DOHH2 (cell line): ENCODE data around the gene SNAP29.

Experiments used
- H3F3A ChIP-seq: fragments of 200-600 bp; sonication (generic), shearing (Covaris generic); 2 replicates; pipeline ENCODE4 v1.6.0; 2016; ENCODE audit warnings: antibody characterized with exemption, mild to moderate bottlenecking; ENCODE audit not compliant: control insufficient read depth, insufficient read depth
- H3K27ac ChIP-seq: fragments of 200-600 bp; sonication (generic); 2 replicates; pipeline ENCODE4 v1.5.1; 2014; ENCODE audit warnings: low read depth, mild to moderate bottlenecking, low read length, moderate library complexity
- H3K27me3 ChIP-seq: fragments of 200-600 bp; sonication (generic); 2 replicates; pipeline ENCODE4 v1.6.1; 2014; ENCODE audit warnings: mild to moderate bottlenecking, low read length, mixed read lengths; ENCODE audit not compliant: control insufficient read depth
- H3K36me3 ChIP-seq: fragments of 200-600 bp; sonication (generic); 2 replicates; pipeline ENCODE4 v1.6.1; 2014; ENCODE audit warnings: mild to moderate bottlenecking, low read length, moderate library complexity, mixed read lengths; ENCODE audit not compliant: control insufficient read depth
- H3K4me1 ChIP-seq: fragments of 200-600 bp; sonication (generic); 2 replicates; pipeline ENCODE4 v1.6.1; 2014; ENCODE audit warnings: mild to moderate bottlenecking, low read length, mixed read lengths; ENCODE audit not compliant: control insufficient read depth
- H3K4me2 ChIP-seq: fragments of 200-600 bp; sonication (generic); 2 replicates; pipeline ENCODE4 v1.6.0; 2014; ENCODE audit warnings: mild to moderate bottlenecking, low read length, moderate library complexity
- H3K4me3 ChIP-seq: fragments of 200-600 bp; sonication (generic); 2 replicates; pipeline ENCODE4 v1.5.1; 2014; ENCODE audit warnings: mild to moderate bottlenecking, low read length, mixed read lengths
- H3K79me2 ChIP-seq: fragments of 200-600 bp; sonication (generic); 2 replicates; pipeline ENCODE4 v1.6.1; 2014; ENCODE audit warnings: mild to moderate bottlenecking, low read length, mixed read lengths; ENCODE audit not compliant: control insufficient read depth
- H3K9me2 ChIP-seq: fragments of 200-600 bp; sonication (generic); replicated peaks from 2 replicates; pipeline ENCODE4 v1.6.1; 2014; ENCODE audit warnings: mild to moderate bottlenecking, low read length, mixed read lengths; ENCODE audit not compliant: control insufficient read depth
- H3K9me3 ChIP-seq: fragments of 200-600 bp; sonication (generic); 2 replicates; pipeline ENCODE4 v1.6.1; 2014; ENCODE audit warnings: antibody characterized with exemption, low read length, mixed read lengths; ENCODE audit not compliant: control insufficient read depth, insufficient read depth
- H4K20me1 ChIP-seq: fragments of 200-600 bp; sonication (generic); 2 replicates; pipeline ENCODE4 v1.6.0; 2014; ENCODE audit warnings: low read depth, mild to moderate bottlenecking, antibody characterized with exemption, low read length, moderate library complexity; ENCODE audit not compliant: control insufficient read depth, insufficient read depth
- CTCF ChIP-seq: fragments of 200-600 bp; sonication (generic); IDR thresholded peaks from one replicate; pipeline ENCODE4 v1.5.1; 2014; ENCODE audit warnings: antibody characterized with exemption, mild to moderate bottlenecking, low read depth, low read length; ENCODE audit not compliant: poor library complexity, severe bottlenecking
- EZH2phosphoT487 ChIP-seq: fragments of 200-600 bp; sonication (generic); IDR thresholded peaks from 2 replicates; pipeline ENCODE4 v1.6.1; 2017; ENCODE audit warnings: borderline replicate concordance, mild to moderate bottlenecking, antibody characterized with exemption, low read length, moderate library complexity, mixed read lengths

The SNAP29 gene

GRCh38 chr22:20881869-20882815, 23.3 kb downstream of the SNAP29 start:
- Histone ChIP-seq H3K4me3 (no peak overlapping the region), H3K79me2 (no peaks in the 10 kb centered on the region), H3K9me2 (no peaks in the 10 kb centered on the region), H3K4me2 (no peak overlapping the region), H3K36me3 (peaks cover 27% of the 10 kb centered on the region), H3K27me3 (no peaks in the 10 kb centered on the region), H4K20me1 (no peaks in the 10 kb centered on the region), H3K9me3 (no peaks in the 10 kb centered on the region), H3K27ac (no peak overlapping the region), H3F3A (no peaks in the 10 kb centered on the region), H3K4me1 (no peaks in the 10 kb centered on the region)
- TF ChIP-seq EZH2phosphoT487 (no peak), CTCF (no peak)

GRCh38 chr22:20882855-20883254, 24.0 kb downstream of the SNAP29 start:
- H3F3A ChIP-seq = no peaks in the 10 kb centered on the region
- no peak overlapping the region for H3K4me3 ChIP-seq
- H3K36me3 ChIP-seq = peaks cover 31% of the 10 kb centered on the region
- H3K4me2 ChIP-seq = no peak overlapping the region
- H3K4me1 ChIP-seq = no peaks in the 10 kb centered on the region
- H3K79me2 ChIP-seq = no peaks in the 10 kb centered on the region
- H3K9me3 ChIP-seq = no peaks in the 10 kb centered on the region
- no peak overlapping the region for H3K27ac ChIP-seq
- TF ChIP-seq CTCF (no peak), EZH2phosphoT487 (no peak)
- H4K20me1 ChIP-seq = no peaks in the 10 kb centered on the region
- no peaks in the 10 kb centered on the region for H3K9me2 ChIP-seq
- H3K27me3 ChIP-seq = no peaks in the 10 kb centered on the region

- no peaks in the 10 kb centered on the region for H3K79me2 ChIP-seq
- H3K4me1 ChIP-seq = no peaks in the 10 kb centered on the region
- peaks cover 43% of the 10 kb centered on the region for H3K36me3 ChIP-seq
- no peaks in the 10 kb centered on the region for H4K20me1 ChIP-seq
- H3K27me3 ChIP-seq = no peaks in the 10 kb centered on the region
- TF ChIP-seq CTCF (no peak), EZH2phosphoT487 (no peak)
- no peaks in the 10 kb centered on the region for H3K9me2 ChIP-seq
- H3K9me3 ChIP-seq = no peaks in the 10 kb centered on the region
- no peaks in the 10 kb centered on the region for H3F3A ChIP-seq
- H3K4me2 ChIP-seq = no peak overlapping the region
- no peak overlapping the region for H3K4me3 ChIP-seq
- H3K27ac ChIP-seq = no peak overlapping the region
Measured at GRCh38 chr22:20884454-20884853, 25.6 kb downstream of the SNAP29 start.
